HCT116 (cell line): ENCODE results near the gene SLC9C2.

Experiments
- ATF3 ChIP-seq: IDR thresholded peaks from 2 replicates; pipeline ENCODE4 v1.6.1; 2012
- CTCF ChIP-seq, 3 experiments: fragments of 200-600 bp in 1 of 3; sonication (generic) in 1 of 3; IDR thresholded peaks in 2 of 3; conservative IDR thresholded peaks in 1 of 3; 2 replicates each; pipeline ENCODE4 v1.5.1; 2012 to 2017; ENCODE audit warnings: low read depth in 2 of 3, low read length in 2 of 3, antibody characterized with exemption in 1 of 3, borderline replicate concordance in 1 of 3, control low read depth in 1 of 3, mild to moderate bottlenecking in 1 of 3, mixed read lengths in 1 of 3, mixed run types in 1 of 3, moderate library complexity in 1 of 3; ENCODE audit not compliant: insufficient read depth in 1 of 3
- MAX ChIP-seq: IDR thresholded peaks from 2 replicates; pipeline ENCODE4 v1.6.1; 2012
- POLR2A ChIP-seq: IDR thresholded peaks from 2 replicates; pipeline ENCODE4 v1.7.0; 2011; ENCODE audit warnings: borderline replicate concordance; ENCODE audit not compliant: insufficient read depth, insufficient read length; ENCODE audit errors: extremely low read depth
- POLR2AphosphoS5 ChIP-seq: IDR thresholded peaks from 2 replicates; pipeline ENCODE4 v1.6.1; 2011; ENCODE audit warnings: mild to moderate bottlenecking, low read depth, low read length, moderate library complexity
- ZNF274 ChIP-seq: fragments of 200-500 bp; sonication (Bioruptor generic); IDR thresholded peaks from 2 replicates; pipeline ENCODE4 v1.6.1; 2014; ENCODE audit warnings: mild to moderate bottlenecking, low read depth, low read length, inconsistent platforms

GRCh38 chr1:173507847-173508209 lies 95.0 kb downstream of the SLC9C2 start:
- no peak for TF ChIP-seq CTCF (IDR thresholded peaks at IDR 0.05 in 2 of 3, conservative IDR thresholded peaks at IDR 0.05 in 1 of 3; ENCODE audit: borderline replicate concordance in 1 of 3, insufficient read depth in 1 of 3, low read depth in 2 of 3, low read length in 2 of 3)
- no peak for TF ChIP-seq ZNF274
- TF ChIP-seq MAX, result no peak
- TF ChIP-seq POLR2AphosphoS5, result no peak
- no peak for TF ChIP-seq POLR2A
- TF ChIP-seq ATF3, result no peak
